Activated naive CD4-positive, alpha-beta T cell treated with anti-CD3 and anti-CD28 coated beads, Interleukin-2, amount 10 ng/mL, durations not matched to agents 7 days and 5 days (primary cell): Measurements from ENCODE around the gene JMJD6.
"Not testable (repeated sequence)": the region's sequence is repeated elsewhere in the genome, so short reads cannot be mapped to it uniquely, and the experiment has no call there.

ENCODE experiments used
- CTCF ChIA-PET: fragments of 350-600 bp; sonication (Branson Sonifier 250); formaldehyde crosslinking; loops from one replicate; lab custom pipeline; 2021; ENCODE audit warnings: antibody characterized with exemption; lab: Charles Lee
- DNase-seq: peaks from one replicate; pipeline ENCODE4 v3.0.0-alpha.2; 2020
- H3K27ac Mint-ChIP-seq: one replicate; pipeline ENCODE4 v1.8.0; 2021; ENCODE audit warnings: mild to moderate bottlenecking, moderate library complexity, mixed read lengths
- H3K27me3 Mint-ChIP-seq: one replicate; pipeline ENCODE4 v1.8.0; 2021; ENCODE audit warnings: mild to moderate bottlenecking, mixed read lengths
- H3K36me3 Mint-ChIP-seq: one replicate; pipeline ENCODE4 v1.8.0; 2021; ENCODE audit warnings: mixed read lengths
- H3K4me1 Mint-ChIP-seq: one replicate; pipeline ENCODE4 v1.8.0; 2021; ENCODE audit warnings: mixed read lengths
- H3K4me3 Mint-ChIP-seq: one replicate; pipeline ENCODE4 v1.8.0; 2021; ENCODE audit warnings: mild to moderate bottlenecking, moderate library complexity, mixed read lengths
- H3K9me3 Mint-ChIP-seq: one replicate; pipeline ENCODE4 v1.8.0; 2021; ENCODE audit warnings: mixed read lengths

Gene JMJD6

GRCh38 chr17:76706817-76707216 is 19.6 kb downstream of the JMJD6 start:
- H3K4me1 Mint-ChIP-seq = peaks cover 15% of the 10 kb centered on the region
- H3K27me3 Mint-ChIP-seq = peaks cover 32% of the 10 kb centered on the region
- H3K36me3 Mint-ChIP-seq = peaks cover 4% of the 10 kb centered on the region
- H3K4me3 Mint-ChIP-seq = no peak overlapping the region
- DNase-seq = no peak
- no peak overlapping the region for H3K27ac Mint-ChIP-seq
- CTCF ChIA-PET = interaction anchor here (0.6 kb wide), 1 partner anchor 182 kb away, joined by 4 read pairs; no protein-coding TSS in a partner anchor
- H3K9me3 Mint-ChIP-seq = no peaks in the 10 kb centered on the region

- CTCF ChIA-PET = interaction anchor here (1.3 kb wide), 1 partner anchor 11 kb away, joined by 4 read pairs; no protein-coding TSS in a partner anchor
- Mint-ChIP-seq H3K9me3 (no peaks in the 10 kb centered on the region), H3K4me3 (no peak overlapping the region), H3K27ac (no peak overlapping the region), H3K4me1 (peaks cover 6% of the 10 kb centered on the region), H3K36me3 (no peaks in the 10 kb centered on the region), H3K27me3 (peaks cover 30% of the 10 kb centered on the region)
- DNase-seq = no peak
Measured at GRCh38 chr17:76704805-76705204, 21.6 kb downstream of the JMJD6 start.

DNA sequence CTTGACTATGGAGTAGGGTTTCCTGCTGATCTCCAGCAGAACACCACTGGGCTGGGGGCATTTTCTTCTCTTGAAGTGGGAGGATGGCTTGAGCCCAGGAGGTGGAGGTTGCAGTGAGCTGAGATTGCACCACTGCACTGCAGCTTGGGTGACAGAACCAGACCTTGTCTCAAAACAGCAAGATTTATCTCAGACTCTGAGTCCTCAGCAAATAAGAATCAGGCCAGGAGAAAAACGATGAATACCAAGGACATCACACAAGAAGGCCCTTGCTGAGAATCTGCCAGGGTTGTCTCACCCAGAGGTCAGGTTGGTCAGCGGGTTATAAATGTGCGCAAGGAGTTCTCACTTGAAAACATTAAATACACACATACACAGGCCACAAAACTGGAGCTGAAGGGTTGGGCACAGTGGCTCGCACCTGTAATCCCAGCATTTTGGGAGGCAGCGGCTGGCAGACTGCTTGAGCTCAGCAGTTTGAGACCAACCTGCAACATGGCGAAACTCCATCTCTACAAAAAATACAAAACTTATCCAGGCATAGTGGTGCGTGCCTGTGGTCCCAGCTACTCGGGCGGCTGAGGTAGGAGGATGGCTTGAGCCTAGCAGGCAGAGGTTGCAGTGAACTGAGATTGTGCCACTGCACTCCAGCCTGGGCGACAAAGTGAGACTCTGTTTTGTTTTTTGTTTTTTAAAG is 23.3 kb downstream of the JMJD6 start:
- Mint-ChIP-seq H3K27ac (no peak overlapping the region), H3K27me3 (peaks cover 25% of the 10 kb centered on the region), H3K36me3 (no peaks in the 10 kb centered on the region), H3K4me1 (peaks cover 5% of the 10 kb centered on the region), H3K9me3 (no peaks in the 10 kb centered on the region), H3K4me3 (no peak overlapping the region)
- DNase-seq = no peak
- CTCF ChIA-PET = interaction anchor here (0.9 to 1.9 kb wide), 2 partner anchors 10 to 26 kb away, joined by 3 to 9 read pairs; no protein-coding TSS in a partner anchor

GRCh38 chr17:76702076-76702475 is 24.3 kb downstream of the JMJD6 start:
- H3K27ac Mint-ChIP-seq = no peak overlapping the region
- no peaks in the 10 kb centered on the region for H3K36me3 Mint-ChIP-seq
- DNase-seq = no peak
- H3K4me3 Mint-ChIP-seq = no peak overlapping the region
- H3K27me3 Mint-ChIP-seq = peaks cover 26% of the 10 kb centered on the region
- no peaks in the 10 kb centered on the region for H3K9me3 Mint-ChIP-seq
- peaks cover 5% of the 10 kb centered on the region for H3K4me1 Mint-ChIP-seq
- CTCF ChIA-PET = no interaction called here

DNA sequence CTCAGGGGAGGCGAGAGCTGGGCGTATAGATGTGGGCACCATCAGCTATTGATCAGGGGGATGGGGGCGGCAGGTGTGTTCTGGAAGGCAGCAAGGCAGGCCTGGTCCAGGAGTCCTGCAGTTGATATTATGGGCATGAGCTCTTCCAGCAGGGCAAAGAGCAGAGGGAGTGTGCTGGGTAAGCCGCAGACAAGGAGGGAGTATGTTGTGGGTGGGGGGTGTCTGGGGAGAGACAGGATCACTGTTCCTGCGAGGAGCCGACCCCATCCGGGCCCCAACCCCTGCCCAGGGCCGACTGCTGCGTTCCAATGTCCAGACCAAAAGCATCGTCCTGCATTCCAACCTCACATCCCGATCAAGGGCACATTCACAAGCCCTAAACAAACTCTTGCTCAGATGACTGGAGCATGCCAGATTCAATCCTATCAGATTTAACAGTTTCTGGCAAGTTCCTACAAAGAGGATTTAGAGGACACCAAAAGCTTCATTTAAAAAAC is 24.9 kb downstream of the JMJD6 start:
- H3K27me3 Mint-ChIP-seq = peaks cover 32% of the 10 kb centered on the region
- peaks cover 1% of the 10 kb centered on the region for H3K36me3 Mint-ChIP-seq
- H3K27ac Mint-ChIP-seq = no peak overlapping the region

GRCh38 chr17:76700617-76701470 is 25.6 kb downstream of the JMJD6 start:
- no peak for DNase-seq
- Mint-ChIP-seq H3K36me3 (peaks cover 2% of the 10 kb centered on the region), H3K9me3 (no peaks in the 10 kb centered on the region), H3K4me1 (peaks cover 17% of the 10 kb centered on the region), H3K27ac (no peak overlapping the region), H3K4me3 (no peak overlapping the region), H3K27me3 (peaks cover 32% of the 10 kb centered on the region)
- CTCF ChIA-PET = interaction anchor here (0.6 kb wide), 1 partner anchor 14 kb away, joined by 3 read pairs; no protein-coding TSS in a partner anchor

More for the DNA sequence above, 24.9 kb downstream of the JMJD6 start:
- Mint-ChIP-seq H3K9me3 (no peaks in the 10 kb centered on the region), H3K4me1 (peaks cover 11% of the 10 kb centered on the region), H3K4me3 (no peak overlapping the region)
- no peak for DNase-seq
- CTCF ChIA-PET = interaction anchor here (0.6 kb wide), 1 partner anchor 13 kb away, joined by 3 read pairs; no protein-coding TSS in a partner anchor

DNA sequence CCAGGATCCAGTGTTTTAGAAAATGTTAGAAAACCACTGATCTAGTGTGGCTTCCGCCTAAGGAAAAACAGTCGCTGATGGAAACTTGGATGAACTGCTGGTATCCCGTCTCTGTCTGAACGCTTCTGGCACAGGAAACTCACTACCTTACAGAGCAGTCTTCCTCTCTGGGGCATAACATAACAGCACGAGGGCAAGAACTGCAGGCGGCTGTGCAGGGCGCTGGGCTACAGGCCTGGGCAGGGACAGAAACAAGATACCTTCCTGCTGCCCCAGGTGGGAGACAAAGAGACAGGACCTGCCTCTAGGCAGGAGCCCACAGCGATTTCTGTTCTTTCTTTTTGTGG is 26.2 kb downstream of the JMJD6 start:
- H3K4me3 Mint-ChIP-seq = no peak overlapping the region
- CTCF ChIA-PET = interaction anchor here (1.0 kb wide), 1 partner anchor 19 kb away, joined by 5 read pairs; no protein-coding TSS in a partner anchor
- H3K9me3 Mint-ChIP-seq = no peaks in the 10 kb centered on the region
- peaks cover 2% of the 10 kb centered on the region for H3K36me3 Mint-ChIP-seq
- no peak overlapping the region for H3K27ac Mint-ChIP-seq
- H3K4me1 Mint-ChIP-seq = peaks cover 23% of the 10 kb centered on the region
- DNase-seq = no peak
- peaks cover 32% of the 10 kb centered on the region for H3K27me3 Mint-ChIP-seq

DNA sequence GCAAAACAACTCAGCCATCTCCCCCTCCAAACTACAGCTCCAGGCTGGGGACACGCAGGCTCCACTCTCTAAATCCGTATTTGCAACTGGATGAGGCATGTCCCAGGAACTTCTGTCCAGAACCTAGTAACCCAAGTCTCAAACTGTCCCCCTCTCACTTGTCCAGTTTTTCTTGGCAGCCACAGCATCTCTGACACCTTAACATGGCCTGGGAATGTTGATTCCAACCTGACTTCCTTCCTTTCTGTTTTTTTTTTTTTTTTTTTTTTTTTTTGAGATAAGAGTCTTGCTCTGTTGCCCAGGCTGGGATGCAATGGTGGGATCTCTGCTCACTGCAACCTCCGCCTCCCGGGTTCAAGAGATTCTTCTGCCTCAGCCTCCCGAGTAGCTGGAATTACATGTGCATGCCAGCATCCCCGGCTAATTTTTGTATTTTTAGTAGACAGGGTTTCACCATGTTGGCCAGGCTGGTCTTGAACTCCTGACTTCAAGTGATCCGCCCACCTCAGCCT is 27.9 kb downstream of the JMJD6 start:
- not testable (repeated sequence) for H3K27ac Mint-ChIP-seq, DNase-seq, H3K36me3 Mint-ChIP-seq, H3K9me3 Mint-ChIP-seq, H3K4me3 Mint-ChIP-seq
- Mint-ChIP-seq H3K4me1 (peaks cover 26% of the 10 kb centered on the region), H3K27me3 (peaks cover 37% of the 10 kb centered on the region)
- CTCF ChIA-PET = interaction anchor here (1.5 kb wide), 1 partner anchor 140 kb away, joined by 5 read pairs; no protein-coding TSS in a partner anchor

GRCh38 chr17:76697702-76698465 is 28.5 kb downstream of the JMJD6 start:
- CTCF ChIA-PET = interaction anchor here (1.1 to 1.5 kb wide), 2 partner anchors 16 to 139 kb away, joined by 5 read pairs; no protein-coding TSS in a partner anchor
- Mint-ChIP-seq H3K36me3 (peaks cover 2% of the 10 kb centered on the region), H3K9me3 (no peaks in the 10 kb centered on the region), H3K27ac (no peak overlapping the region), H3K27me3 (peaks cover 37% of the 10 kb centered on the region), H3K4me1 (peaks cover 26% of the 10 kb centered on the region), H3K4me3 (no peak overlapping the region)
- no peak for DNase-seq

- Mint-ChIP-seq H3K9me3 (no peaks in the 10 kb centered on the region), H3K27me3 (peaks cover 37% of the 10 kb centered on the region), H3K4me1 (peaks cover 26% of the 10 kb centered on the region), H3K27ac (peak overlapping the region; percentile 55), H3K36me3 (peaks cover 2% of the 10 kb centered on the region), H3K4me3 (no peak overlapping the region)
- CTCF ChIA-PET = interaction anchor here (1.1 to 2.1 kb wide), 2 partner anchors 15 to 16 kb away, joined by 5 to 8 read pairs; no protein-coding TSS in a partner anchor
- no peak for DNase-seq
Measured at GRCh38 chr17:76696763-76697701, 29.4 kb downstream of the JMJD6 start.

DNA sequence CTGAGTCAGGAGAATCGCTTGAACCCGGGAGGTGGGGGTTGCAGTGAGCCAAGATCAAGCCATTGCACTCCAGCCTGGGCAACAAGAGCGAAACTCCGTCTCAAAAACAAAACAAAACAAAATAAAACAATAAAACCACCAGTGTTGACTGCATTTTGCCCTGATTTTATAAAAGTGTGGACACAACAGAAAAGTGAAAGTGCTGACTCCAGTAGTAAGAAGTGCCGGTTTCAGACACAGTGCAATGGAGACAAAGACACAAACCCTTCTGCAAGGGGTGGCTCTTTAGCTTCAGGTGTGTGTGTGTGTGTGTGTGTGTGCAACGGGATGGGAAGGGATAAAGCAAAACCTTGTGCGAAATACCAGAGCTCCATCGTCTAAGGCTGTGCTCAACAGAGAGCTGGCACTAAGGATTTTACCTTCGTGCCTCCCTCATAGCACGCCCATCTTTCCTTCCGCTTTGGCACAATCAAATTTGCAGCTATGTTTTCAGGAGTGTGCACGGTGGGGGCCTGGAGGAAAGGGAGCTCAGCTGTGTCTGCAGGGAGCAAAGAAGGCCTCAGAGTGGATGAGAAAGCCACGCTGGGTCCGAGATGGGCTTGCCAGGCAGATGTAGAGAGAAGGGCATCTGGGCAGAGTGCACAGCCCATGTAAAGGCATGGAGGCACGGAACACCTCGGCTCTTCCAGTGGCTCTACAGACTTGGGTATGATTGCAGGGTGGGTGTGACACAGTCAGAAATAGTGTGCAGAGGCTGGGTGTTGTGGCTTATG is 31.2 kb downstream of the JMJD6 start:
- peaks cover 39% of the 10 kb centered on the region for H3K27me3 Mint-ChIP-seq
- H3K4me1 Mint-ChIP-seq = peaks cover 26% of the 10 kb centered on the region
- peaks cover 2% of the 10 kb centered on the region for H3K36me3 Mint-ChIP-seq
- CTCF ChIA-PET = interaction anchor here (2.1 kb wide), 1 partner anchor 14 kb away, joined by 8 read pairs; no protein-coding TSS in a partner anchor
- H3K9me3 Mint-ChIP-seq = no peaks in the 10 kb centered on the region
- H3K4me3 Mint-ChIP-seq = no peak overlapping the region
- no peak for DNase-seq
- no peak overlapping the region for H3K27ac Mint-ChIP-seq
